ENCODE data around the gene TRIO. TPM values are rescaled to one million over a fixed set of nuclear protein-coding genes. Genes with fewer than 3 reads are reported as not detected.

TRIO gene
- 205 and 329 TPM in 2 replicates for total RNA-seq

DNA sequence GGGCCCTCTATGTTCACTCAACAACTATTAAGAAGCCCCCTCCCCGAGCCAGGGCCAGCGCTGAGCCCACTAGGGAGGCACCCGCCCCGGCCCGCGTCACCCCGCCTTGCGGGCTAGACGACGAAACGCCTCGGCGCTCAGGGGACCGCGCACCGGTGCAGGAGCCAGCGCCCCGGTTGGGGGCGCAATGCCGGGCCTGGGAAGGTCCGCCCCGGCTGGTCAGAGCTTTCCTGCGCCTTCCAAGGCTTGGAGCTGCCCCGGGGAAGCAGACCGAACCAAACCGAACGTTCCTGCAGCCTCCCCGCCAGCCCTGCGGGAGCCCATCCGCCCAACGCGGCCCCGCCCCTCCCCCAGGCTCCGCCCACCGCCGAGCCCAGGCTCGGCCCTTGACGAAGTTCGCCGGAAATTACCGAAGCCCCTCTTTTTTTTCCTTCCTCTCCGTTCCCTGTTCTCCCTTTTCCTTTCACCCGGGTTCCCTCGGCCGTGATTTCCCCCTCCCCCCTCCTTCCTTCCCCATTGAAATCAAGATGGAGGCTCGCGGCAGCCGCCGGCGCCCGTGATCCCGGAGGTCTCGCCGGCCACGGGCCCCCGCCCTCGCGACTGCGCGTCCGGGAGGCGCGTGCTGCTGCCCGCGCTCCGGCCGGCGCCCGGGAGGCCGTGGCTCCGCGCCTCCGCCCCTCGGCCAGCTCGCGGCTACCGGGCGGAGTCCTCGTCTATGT lies at the start of gene TRIO:
TRIO (plus strand) TSS at position 516 of the 719 bp plus-strand sequence. CDS start 384 bp downstream, outside the sequence.

Other genes starting within 250 kb of the TRIO start
- 0.20 and 0.43 TPM in 2 replicates for gene DNAH5, start 198.7 kb upstream of the TRIO start, total RNA-seq

All from smooth muscle cell of the pulmonary artery (primary cell).